GM18861 (cell line): ENCODE data around the gene RAB3A.

Source experiments
- ATAC-seq: cut with Tn5 transposase; IDR thresholded peaks from one replicate; pipeline ENCODE4 v1.9.1; 2021; ENCODE audit not compliant: unreplicated experiment

Gene RAB3A

GRCh38 chr19:18152817-18153555 is 50.9 kb downstream of the RAB3A start, which contains the start of gene PIK3R2:
Gene PIK3R2, plus strand, starts transcription at chr19:18153163. Its CDS starts 2,717 bp downstream, at chr19:18155880.
- peak; percentile 57 for ATAC-seq

GRCh38 chr19:18152442-18152816 is 51.4 kb downstream of the RAB3A start:
- ATAC-seq: peak; percentile 63

DNA sequence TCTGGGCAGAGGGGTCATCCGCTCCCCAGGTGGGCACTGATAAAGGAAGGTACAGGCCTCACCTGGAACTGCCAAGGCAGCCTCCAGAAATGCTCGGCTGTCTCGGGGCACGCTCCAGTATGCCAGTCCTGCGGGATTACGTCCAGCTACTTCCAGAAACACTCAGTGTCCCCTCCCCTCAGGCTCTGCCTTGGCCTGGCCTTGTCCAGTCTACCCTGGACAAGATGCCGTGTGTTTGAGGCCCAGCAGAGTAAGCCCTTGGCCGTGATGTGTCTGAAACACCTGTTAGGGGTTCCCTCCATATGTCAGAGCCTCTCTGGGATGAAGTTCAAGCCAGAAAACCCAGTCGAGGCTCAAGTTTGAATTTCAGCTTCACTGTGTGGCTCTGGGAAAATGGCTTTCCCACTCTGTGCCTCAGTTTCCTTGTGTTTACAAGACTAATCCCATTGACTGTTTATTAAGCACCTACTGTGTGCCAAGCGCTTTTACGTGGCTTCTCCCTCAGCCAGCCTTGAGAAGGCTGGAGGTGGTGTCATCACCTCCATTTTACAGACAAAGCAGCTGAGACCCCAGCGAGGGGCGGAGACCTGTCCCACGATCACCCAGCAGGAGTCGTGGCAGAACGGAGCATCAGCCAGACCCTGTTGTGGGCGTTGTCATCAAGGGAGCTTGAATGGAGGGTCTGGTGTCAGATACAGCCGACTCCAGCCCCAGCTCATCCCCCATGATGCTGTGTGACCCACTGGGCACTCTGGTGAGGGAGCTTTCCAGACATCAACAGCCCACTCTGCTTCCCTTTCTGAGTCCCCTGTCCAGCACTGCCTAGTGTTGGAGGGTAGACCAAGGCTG is 52.8 kb downstream of the RAB3A start:
- no peak for ATAC-seq

DNA sequence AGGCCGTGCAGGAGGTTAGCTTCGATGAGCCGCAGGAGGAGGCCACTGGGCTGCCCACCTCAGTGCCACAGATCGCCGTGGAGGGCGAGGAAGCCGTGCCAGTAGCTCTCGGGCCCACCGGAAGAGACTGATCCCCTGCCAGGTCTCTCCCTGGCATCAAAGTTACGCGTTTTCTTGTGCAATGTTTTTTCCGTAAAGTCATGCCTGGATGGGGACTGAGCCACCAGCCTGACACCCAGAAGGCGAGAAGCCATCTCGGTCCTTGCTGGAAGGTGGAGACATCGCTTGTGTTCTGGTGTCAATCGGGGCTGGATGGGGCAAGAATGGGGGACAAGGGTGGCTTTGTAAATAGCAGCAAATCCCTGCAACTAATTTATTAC is 54.3 kb downstream of the RAB3A start:
- no peak for ATAC-seq

- ATAC-seq: no peak
Observed at GRCh38 chr19:18147396-18147795, 56.4 kb downstream of the RAB3A start.
